ENCODE measurements around the gene GMPR.

- no peak for TF ChIP-seq POLR2A (IDR thresholded peaks at IDR 0.05)
- TF ChIP-seq CTCF (IDR thresholded peaks at IDR 0.05), result no peak
- TF ChIP-seq POLR2AphosphoS5 (IDR thresholded peaks at IDR 0.05), result peak in 2 of 4 donors; percentile 7 to 31
- no peak for TF ChIP-seq EP300 (IDR thresholded peaks at IDR 0.05)
Observed at GRCh38 chr6:16333580-16333979, 95.2 kb downstream of the GMPR start.
